Naive B cell (primary cell): Measurements from ENCODE around the gene TTLL12. TPM values are rescaled to one million over a fixed set of nuclear protein-coding genes. Genes with fewer than 3 reads are reported as not detected.

Experiments used
- ATAC-seq, 2 donors: fragments of 150-1000 bp; cut with Tn5 transposase; 2 replicates each; pipeline ENCODE4 v1.10.0; 2021; ENCODE audit warnings: low read depth in 2 of 2, mild to moderate bottlenecking in 2 of 2, moderate library complexity in 2 of 2
- DNase-seq: peaks from one replicate; pipeline ENCODE4 v3.0.0; 2022
- H3K27ac Mint-ChIP-seq, 6 donors: one replicate each; pipeline ENCODE4 v1.8.0; 2020 to 2022; ENCODE audit warnings: mild to moderate bottlenecking in 6 of 6, mixed read lengths in 6 of 6, moderate library complexity in 5 of 6, inconsistent platforms in 2 of 6
- H3K27me3 Mint-ChIP-seq, 3 donors: one replicate each; pipeline ENCODE4 v1.8.0; 2021 to 2022; ENCODE audit warnings: mixed read lengths in 3 of 3, mild to moderate bottlenecking in 1 of 3
- H3K36me3 Mint-ChIP-seq, 2 donors: one replicate each; pipeline ENCODE4 v1.8.0; 2020 to 2022; ENCODE audit warnings: mixed read lengths in 2 of 2, inconsistent platforms in 1 of 2, mild to moderate bottlenecking in 1 of 2
- H3K4me1 Mint-ChIP-seq, 3 donors: one replicate each; pipeline ENCODE4 v1.8.0; 2020 to 2022; ENCODE audit warnings: mixed read lengths in 3 of 3, inconsistent platforms in 1 of 3, mild to moderate bottlenecking in 1 of 3, moderate library complexity in 1 of 3
- H3K4me3 Mint-ChIP-seq, 8 donors: one replicate each; pipeline ENCODE4 v1.8.0; 2020 to 2022; ENCODE audit warnings: mild to moderate bottlenecking in 8 of 8, mixed read lengths in 8 of 8, moderate library complexity in 8 of 8, inconsistent platforms in 2 of 8
- H3K9me3 Mint-ChIP-seq, 7 donors: one replicate each; pipeline ENCODE4 v1.8.0; 2020 to 2022; ENCODE audit warnings: mixed read lengths in 7 of 7, mild to moderate bottlenecking in 5 of 7, inconsistent platforms in 2 of 7, moderate library complexity in 1 of 7
- polyA plus RNA-seq, 6 donors: library from polyadenylated mRNA; unstranded; fragments of 300-500 nt; fragmentation: Illumina TruSeq; gene quantifications; one replicate each; pipeline ENCODE4 v1.2.3, GENCODE V29; 2021; ENCODE audit warnings: low read depth in 6 of 6

Gene TTLL12
- polyA plus RNA-seq: 10 to 100 TPM in 5 of 6 donors, 1 to 10 TPM in 1; 6.8 to 15.9 (median 11.6) TPM

DNA sequence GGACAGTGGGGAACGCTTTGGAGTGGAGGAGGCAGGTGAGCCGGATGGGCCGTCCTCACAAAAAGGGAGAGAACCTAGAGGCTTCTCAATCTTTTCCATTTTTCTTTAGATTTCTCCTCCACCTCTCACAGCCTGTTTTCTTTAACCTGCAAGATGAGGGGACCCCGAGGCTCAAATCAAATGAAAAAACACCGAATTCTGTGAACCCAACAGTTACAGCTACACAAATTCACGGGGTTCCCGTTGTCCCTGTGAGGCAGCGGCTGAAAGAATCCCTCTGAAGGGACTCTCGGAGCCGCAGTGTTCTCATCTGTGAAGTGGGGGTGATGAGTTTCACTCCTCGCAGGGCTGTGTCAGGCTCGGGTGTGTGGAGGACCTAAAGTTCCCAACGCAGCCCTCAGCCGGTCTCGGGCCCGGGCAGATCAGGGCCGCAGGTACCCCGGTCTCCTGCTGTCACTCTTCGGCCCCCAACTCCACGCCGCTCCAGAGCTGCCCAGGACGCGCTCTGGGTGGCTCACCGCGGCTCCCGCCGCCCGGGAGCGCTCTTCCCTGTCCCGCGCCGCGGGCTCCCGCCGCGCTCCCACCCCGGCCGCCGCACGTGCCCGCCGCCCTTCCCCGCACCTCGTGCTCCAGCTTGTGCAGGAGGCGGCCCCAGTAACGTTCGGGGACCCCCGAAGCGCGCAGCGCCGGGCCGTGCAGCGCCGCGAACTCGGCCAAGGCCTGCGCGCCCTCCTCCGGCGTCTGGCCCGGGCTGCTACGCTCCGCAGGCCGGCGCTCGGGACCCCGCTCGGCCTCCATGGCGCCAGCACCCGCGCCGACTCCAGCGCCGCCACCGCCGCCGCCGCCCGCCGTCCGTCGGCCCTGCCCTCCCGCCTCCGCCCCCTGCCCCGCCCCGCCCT is at the start of gene TTLL12:
TSS of gene TTLL12 (minus strand) at position 863 of the 899 bp plus-strand sequence. CDS start at position 798, 65 bp downstream.
- Mint-ChIP-seq H3K36me3 (no peaks in the 10 kb centered on the region), H3K4me1 (peaks cover 8 to 26% (median 21%) of the 10 kb centered on the region in 3 donors), H3K27me3 (peaks cover 0 to 17% (median 0%) of the 10 kb centered on the region in 3 donors), H3K9me3 (peaks cover 0 to 8% (median 3%) of the 10 kb centered on the region in 7 donors), H3K4me3 (peak within 1 kb of the TSS; percentile 73 to 91 (median 88)), H3K27ac (peak within 1 kb of the TSS; percentile 93 to 99 (median 98))
- DNase-seq (peak; percentile 61), ATAC-seq (peak; percentile 37 to 39)

DNA sequence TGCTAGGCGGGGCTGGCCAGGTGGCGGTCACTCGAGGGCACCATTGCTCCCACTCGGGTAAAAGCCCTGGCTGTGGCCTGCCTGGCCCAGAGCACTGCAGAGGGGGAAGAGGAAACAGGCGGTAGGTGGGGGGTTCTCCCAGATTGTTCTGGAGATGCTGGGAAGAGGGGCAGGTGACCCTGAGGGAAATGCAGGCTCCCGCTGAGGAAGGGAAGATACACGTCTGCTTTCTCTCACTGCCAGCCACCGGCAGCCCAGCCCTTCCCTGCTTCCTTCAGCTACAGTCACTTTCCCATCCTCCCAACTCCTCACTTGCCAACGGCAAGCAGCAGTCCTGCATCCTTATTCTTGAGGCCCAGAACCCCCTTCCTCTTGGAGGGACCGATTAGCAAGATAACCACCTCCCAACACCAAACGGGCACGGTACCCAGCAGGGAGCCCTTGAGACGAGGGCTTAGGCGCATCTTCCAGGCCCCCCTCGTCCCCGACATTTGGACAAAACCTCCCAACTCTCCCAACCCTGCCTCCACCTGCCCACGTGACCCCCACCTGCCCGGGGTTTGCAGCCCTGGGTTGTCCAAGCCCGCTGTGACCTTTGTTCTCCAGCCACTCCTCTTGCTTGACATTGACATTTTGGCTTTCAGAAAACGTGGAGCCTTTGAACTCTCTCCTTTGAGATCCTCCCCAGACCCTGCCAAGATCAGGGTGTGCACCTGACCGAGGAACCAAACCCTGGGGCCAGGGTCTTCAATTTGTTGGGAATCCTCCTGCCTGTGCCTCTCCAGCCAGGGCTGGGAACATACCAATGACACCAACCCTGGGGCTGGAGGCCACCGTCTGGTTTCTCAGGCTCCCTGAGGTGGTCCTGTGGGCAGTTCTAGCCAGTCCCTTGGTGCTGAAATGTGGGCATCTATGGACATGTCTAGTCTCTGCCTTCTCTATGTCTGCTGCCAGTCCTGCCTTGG is 48.8 kb upstream of the TTLL12 start:
- H3K9me3 Mint-ChIP-seq: no peaks in the 10 kb centered on the region
- no peak for DNase-seq
- no peak for ATAC-seq
- no peak overlapping the region for H3K27ac Mint-ChIP-seq
- peaks cover 3 to 33% (median 20%) of the 10 kb centered on the region in 3 donors for H3K27me3 Mint-ChIP-seq
- no peak overlapping the region for H3K4me3 Mint-ChIP-seq
- no peaks in the 10 kb centered on the region for H3K36me3 Mint-ChIP-seq
- H3K4me1 Mint-ChIP-seq: peaks cover 5 to 7% (median 5%) of the 10 kb centered on the region in 3 donors

DNA sequence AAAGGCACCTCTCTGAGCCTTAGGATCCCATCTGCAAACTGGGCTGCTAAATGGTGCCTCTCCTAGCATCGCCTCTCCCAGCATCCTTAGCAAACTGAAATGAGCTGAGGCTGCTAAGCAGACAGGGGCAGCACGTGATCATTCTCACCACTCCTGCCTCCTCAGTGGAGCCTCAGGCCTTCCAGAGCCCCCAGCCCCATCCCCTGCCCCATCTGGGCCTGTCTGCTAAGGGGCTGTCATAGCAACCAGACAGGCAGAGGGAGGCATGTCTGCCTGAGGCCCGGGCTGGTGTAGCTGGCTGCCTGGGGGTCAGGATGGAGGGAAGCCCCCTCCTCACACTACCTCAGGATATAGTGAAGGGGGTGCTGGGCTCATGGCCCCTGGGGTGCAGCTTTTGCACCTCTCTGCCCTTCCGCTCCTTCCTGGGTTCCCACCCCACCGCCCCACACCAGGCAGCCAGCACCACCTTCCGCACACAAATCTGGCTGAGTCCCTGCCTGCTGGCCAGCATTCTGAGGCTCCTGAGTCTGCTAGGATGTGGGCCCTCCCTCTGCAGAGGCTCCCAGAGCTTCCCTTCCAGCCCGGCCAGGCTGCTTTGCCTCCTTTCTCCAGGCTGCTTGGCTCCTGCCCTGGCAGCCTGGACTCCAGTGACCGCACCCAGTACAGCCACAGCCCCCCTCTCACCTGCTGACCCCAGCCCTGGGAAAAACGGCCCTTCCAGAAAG is 47.5 kb upstream of the TTLL12 start:
- H3K27ac Mint-ChIP-seq: no peak overlapping the region
- ATAC-seq (no peak), DNase-seq (no peak)
- H3K27me3 Mint-ChIP-seq: peaks cover 3 to 33% (median 20%) of the 10 kb centered on the region in 3 donors
- H3K9me3 Mint-ChIP-seq: no peaks in the 10 kb centered on the region
- H3K36me3 Mint-ChIP-seq: no peaks in the 10 kb centered on the region
- peaks cover 5 to 7% (median 5%) of the 10 kb centered on the region in 3 donors for H3K4me1 Mint-ChIP-seq
- no peak overlapping the region for H3K4me3 Mint-ChIP-seq

DNA sequence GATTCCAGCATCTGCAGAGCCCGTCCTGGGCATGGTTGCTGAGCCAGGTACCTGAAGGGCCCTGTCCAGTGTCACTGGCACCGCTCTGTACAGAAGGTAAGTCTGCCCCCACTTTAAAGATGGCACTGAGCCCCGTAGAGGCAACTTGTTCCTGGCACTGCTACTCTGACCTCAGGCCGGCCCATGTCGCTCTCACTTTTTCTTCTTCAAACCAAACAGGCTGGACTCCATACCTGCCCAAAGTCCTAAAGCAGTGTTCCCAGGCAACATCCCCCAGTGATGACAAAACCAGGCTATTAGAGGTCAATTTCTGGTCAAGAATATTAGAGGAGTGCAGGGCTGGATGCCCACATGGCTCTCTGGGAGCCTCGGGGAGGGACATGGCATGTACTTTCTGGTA is 46.6 kb upstream of the TTLL12 start:
- no peak overlapping the region for H3K27ac Mint-ChIP-seq
- peaks cover 3 to 29% (median 24%) of the 10 kb centered on the region in 3 donors for H3K27me3 Mint-ChIP-seq
- ATAC-seq: no peak
- H3K36me3 Mint-ChIP-seq: no peaks in the 10 kb centered on the region
- DNase-seq: no peak
- peaks cover 5 to 7% (median 5%) of the 10 kb centered on the region in 3 donors for H3K4me1 Mint-ChIP-seq
- no peaks in the 10 kb centered on the region for H3K9me3 Mint-ChIP-seq
- no peak overlapping the region for H3K4me3 Mint-ChIP-seq

DNA sequence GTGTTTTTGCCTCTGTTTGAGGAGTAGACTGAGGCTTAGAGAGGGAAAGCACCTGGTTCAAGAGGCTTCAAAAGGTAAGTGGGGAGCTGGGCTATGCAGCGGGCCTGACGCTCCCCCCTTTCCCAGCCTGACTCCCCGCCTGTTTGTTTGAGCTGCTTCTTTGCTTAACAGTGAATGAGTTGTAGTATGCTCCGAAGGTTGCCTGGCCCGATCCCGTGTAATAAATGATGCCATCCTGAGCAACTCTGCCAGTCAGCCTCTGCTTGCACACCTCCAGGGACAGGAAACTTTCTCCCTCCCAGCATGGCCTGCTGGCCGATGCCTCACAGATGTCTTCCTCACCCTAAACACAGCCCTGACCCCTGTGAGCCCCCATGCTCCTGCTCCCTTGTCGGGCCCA is 45.5 kb upstream of the TTLL12 start:
- Mint-ChIP-seq H3K9me3 (no peaks in the 10 kb centered on the region), H3K36me3 (no peaks in the 10 kb centered on the region), H3K27ac (peak overlapping the region in 1 of 6 donors; percentile 78), H3K27me3 (peaks cover 3 to 34% (median 25%) of the 10 kb centered on the region in 3 donors), H3K4me3 (no peak overlapping the region), H3K4me1 (peaks cover 5 to 7% (median 5%) of the 10 kb centered on the region in 3 donors)
- DNase-seq: no peak
- ATAC-seq: no peak

DNA sequence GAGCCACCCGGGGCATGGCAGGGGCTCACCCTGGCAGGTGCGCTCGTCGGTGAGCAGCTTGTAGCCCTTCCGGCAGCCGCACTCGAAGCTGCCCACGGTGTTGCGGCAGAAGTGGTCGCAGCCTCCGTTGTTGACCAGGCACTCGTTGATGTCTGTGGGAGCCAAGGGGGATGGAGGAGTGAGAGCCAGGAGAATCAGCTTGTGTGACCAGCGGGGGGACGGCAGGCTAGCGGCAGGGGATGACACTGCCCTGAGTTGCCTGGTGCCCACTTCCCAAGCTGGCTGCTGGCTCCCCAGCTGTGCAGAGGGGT is 44.7 kb upstream of the TTLL12 start:
- no peak overlapping the region for H3K27ac Mint-ChIP-seq
- peaks cover 3 to 34% (median 22%) of the 10 kb centered on the region in 3 donors for H3K27me3 Mint-ChIP-seq
- no peak overlapping the region for H3K4me3 Mint-ChIP-seq
- peaks cover 5 to 7% (median 5%) of the 10 kb centered on the region in 3 donors for H3K4me1 Mint-ChIP-seq
- no peaks in the 10 kb centered on the region for H3K9me3 Mint-ChIP-seq
- no peaks in the 10 kb centered on the region for H3K36me3 Mint-ChIP-seq
- ATAC-seq (no peak), DNase-seq (no peak)

DNA sequence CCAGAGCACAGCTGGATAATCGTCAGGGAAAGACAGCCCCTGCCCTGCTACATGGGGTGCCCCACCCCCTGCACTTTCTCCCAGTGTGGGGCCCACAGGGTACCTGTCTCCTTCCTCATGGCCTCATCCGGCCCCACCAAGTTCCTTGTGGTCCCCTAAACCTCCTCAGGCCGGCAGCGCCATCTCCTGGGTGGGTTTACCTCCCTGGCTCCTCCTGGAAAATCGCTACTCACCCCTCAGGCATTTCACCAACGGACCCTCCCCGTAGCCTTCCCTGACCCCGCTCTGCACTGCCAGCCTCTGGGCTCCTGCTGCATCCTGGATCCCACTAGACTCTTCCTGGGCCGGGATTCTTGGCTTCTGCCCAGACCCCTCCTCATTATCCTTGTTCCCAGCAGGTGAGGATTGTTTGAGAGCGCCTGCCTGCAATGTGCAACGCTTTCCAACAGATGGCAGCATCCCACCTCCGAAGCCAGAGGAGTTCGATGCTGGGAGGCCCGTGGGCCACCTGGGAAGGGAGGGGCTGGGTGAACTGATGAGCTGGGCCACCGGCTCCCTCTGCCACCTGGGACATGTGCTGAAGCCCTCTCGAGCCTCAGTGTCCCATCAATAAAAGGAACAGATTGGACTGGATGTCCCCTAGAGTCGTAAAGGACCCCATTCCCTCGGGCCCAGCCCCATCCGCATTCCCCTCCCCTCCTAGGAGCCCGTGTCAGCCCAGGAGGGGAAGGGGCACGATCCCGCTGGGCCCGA is 44.2 kb upstream of the TTLL12 start:
- Mint-ChIP-seq H3K4me3 (no peak overlapping the region), H3K4me1 (peaks cover 5 to 7% (median 5%) of the 10 kb centered on the region in 3 donors), H3K27me3 (peaks cover 3 to 36% (median 20%) of the 10 kb centered on the region in 3 donors), H3K9me3 (no peaks in the 10 kb centered on the region), H3K27ac (peak overlapping the region in 4 of 6 donors; percentile 18 to 78 (median 36)), H3K36me3 (no peaks in the 10 kb centered on the region)
- peak; percentile 47 to 79 for ATAC-seq
- peak; percentile 40 for DNase-seq

DNA sequence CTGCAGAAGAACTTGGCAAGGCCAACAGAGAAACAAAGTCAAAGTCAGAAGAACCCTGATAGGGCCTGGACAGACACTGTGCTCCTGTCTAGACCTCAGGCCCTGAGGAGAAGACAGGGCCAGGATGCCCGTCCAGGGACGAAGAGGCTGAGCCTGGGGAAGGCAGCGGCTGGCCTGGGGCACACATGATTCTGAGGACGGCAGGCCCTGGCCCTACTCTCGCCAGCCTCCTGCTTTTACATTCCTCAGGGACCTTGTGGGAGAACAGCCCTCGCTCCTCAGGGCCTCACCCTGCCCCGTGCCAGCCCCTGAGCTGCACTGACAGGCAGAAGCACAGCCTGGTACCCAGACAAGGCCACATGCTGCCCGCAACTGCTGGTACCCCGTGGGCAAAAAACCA is 43.6 kb upstream of the TTLL12 start:
- Mint-ChIP-seq H3K4me3 (no peak overlapping the region), H3K27ac (peak overlapping the region in 1 of 6 donors; percentile 33), H3K9me3 (no peaks in the 10 kb centered on the region), H3K4me1 (peaks cover 5 to 9% (median 7%) of the 10 kb centered on the region in 3 donors), H3K36me3 (no peaks in the 10 kb centered on the region), H3K27me3 (peaks cover 3 to 35% (median 26%) of the 10 kb centered on the region in 3 donors)
- DNase-seq (no peak), ATAC-seq (no peak)

DNA sequence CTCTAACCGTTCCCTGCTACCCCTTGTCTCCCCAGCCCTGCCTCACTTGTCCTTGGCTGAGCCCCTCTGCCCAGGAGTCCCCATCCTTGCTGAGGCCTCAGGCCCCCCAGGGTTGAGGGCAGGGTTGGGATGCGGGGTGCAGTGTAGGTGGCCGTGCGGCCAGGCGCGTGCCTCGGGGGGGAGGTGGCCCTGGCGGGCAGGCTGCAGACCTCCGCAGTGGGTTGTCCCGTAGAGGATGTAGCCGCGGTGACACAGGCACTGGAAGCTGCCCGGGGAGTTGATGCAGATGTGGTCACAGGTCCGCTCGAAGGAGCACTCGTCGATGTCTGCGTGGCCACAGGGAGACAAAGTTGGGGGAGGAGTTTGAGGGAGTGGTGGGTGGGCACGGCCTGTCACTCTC is 41.9 kb upstream of the TTLL12 start:
- ATAC-seq (no peak), DNase-seq (no peak)
- Mint-ChIP-seq H3K4me1 (peaks cover 5 to 9% (median 7%) of the 10 kb centered on the region in 3 donors), H3K9me3 (no peaks in the 10 kb centered on the region), H3K4me3 (no peak overlapping the region), H3K27me3 (peaks cover 3 to 36% (median 27%) of the 10 kb centered on the region in 3 donors), H3K36me3 (no peaks in the 10 kb centered on the region), H3K27ac (no peak overlapping the region)

DNA sequence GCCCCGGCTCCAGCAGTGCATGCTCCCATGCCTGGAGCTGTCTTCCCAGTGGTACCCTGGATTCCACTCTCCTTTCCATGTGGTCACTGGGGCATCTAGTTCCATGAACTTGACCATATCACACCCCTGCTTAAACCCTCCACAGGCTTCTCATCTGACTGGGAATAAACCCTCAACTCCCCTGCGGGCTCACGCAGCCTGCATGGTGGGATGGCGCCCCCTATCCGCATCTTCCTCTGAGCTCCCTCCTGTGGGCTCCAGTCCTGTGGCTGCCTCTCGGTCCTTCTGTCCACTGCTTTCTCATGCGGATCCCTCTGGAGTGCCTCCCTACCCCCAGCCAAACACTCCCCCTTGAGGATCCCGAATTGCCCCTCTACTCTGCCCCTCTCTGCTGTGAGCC is 41.4 kb upstream of the TTLL12 start:
- H3K27me3 Mint-ChIP-seq: peaks cover 3 to 35% (median 27%) of the 10 kb centered on the region in 3 donors
- H3K9me3 Mint-ChIP-seq: no peaks in the 10 kb centered on the region
- no peak for DNase-seq
- H3K27ac Mint-ChIP-seq: peak overlapping the region in 1 of 6 donors; percentile 78
- H3K4me1 Mint-ChIP-seq: peaks cover 5 to 9% (median 7%) of the 10 kb centered on the region in 3 donors
- H3K4me3 Mint-ChIP-seq: peak overlapping the region in 1 of 8 donors; percentile 40
- H3K36me3 Mint-ChIP-seq: no peaks in the 10 kb centered on the region
- ATAC-seq: no peak

DNA sequence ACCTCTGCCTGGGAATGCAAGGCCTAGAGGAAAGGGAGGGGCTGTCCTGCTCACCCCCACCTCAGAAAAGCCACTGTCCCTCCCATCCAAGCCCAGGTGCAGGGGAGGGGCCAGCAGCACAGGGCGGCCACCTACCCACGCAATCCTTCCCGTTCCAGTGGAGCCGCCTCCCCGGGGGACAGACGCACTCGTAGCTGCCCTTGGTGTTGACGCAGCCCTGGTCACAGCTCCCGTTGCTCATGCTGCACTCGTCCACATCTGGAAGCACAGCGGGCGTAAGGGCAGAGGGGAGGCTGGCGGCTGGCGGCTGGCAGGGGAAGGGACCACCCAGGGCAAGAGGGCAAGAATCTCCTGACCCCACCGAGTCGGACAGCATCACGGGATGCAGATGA is 40.3 kb upstream of the TTLL12 start:
- Mint-ChIP-seq H3K4me3 (no peak overlapping the region), H3K27me3 (peaks cover 3 to 30% (median 27%) of the 10 kb centered on the region in 3 donors), H3K27ac (no peak overlapping the region), H3K9me3 (no peaks in the 10 kb centered on the region), H3K4me1 (peaks cover 5 to 9% (median 7%) of the 10 kb centered on the region in 3 donors), H3K36me3 (no peaks in the 10 kb centered on the region)
- ATAC-seq (no peak), DNase-seq (no peak)
